Neural cell (in vitro differentiated cells): ENCODE data around the gene CCDC148. TPM values are rescaled to one million over a fixed set of nuclear protein-coding genes. Genes with fewer than 3 reads are reported as not detected.
"Not testable (repeated sequence)": the region's sequence is repeated elsewhere in the genome, so short reads cannot be mapped to it uniquely, and the experiment has no call there.

ENCODE experiments used
- H2AFZ ChIP-seq: fragments of 200-600, 300-800 bp; sonication (generic), shearing (Covaris generic); 2 replicates; pipeline ENCODE4 v1.6.0; 2014; ENCODE audit warnings: low read depth, mild to moderate bottlenecking, antibody characterized with exemption, low read length, moderate library complexity
- H3F3A ChIP-seq: fragments of 200-600 bp; shearing (Covaris generic); 2 replicates; pipeline ENCODE4 v1.6.1; 2016; ENCODE audit warnings: mild to moderate bottlenecking, moderate library complexity, mixed read lengths, antibody characterized with exemption, low read length; ENCODE audit not compliant: insufficient read depth, poor library complexity, severe bottlenecking
- H3K27ac ChIP-seq: fragments of 200-600, 300-800 bp; sonication (generic), shearing (Covaris generic); 2 replicates; pipeline ENCODE4 v1.5.1; 2014; ENCODE audit warnings: mild to moderate bottlenecking, low read length, moderate library complexity
- H3K27me3 ChIP-seq: fragments of 300-800, 200-600 bp; sonication (generic), shearing (Covaris generic); 2 replicates; pipeline ENCODE4 v1.6.0; 2014; ENCODE audit warnings: mild to moderate bottlenecking, low read depth, low read length, moderate library complexity; ENCODE audit not compliant: insufficient read depth
- H3K36me3 ChIP-seq: fragments of 300-800, 200-600 bp; sonication (generic), shearing (Covaris generic); 2 replicates; pipeline ENCODE4 v1.5.1; 2014; ENCODE audit warnings: mild to moderate bottlenecking, antibody characterized with exemption, low read length, moderate library complexity; ENCODE audit not compliant: insufficient read depth
- H3K4me2 ChIP-seq: fragments of 300-800, 200-600 bp; sonication (generic), shearing (Covaris generic); 2 replicates; pipeline ENCODE4 v1.6.0; 2014; ENCODE audit warnings: mild to moderate bottlenecking, low read length
- H3K4me3 ChIP-seq: fragments of 300-800, 200-600 bp; sonication (generic), shearing (Covaris generic); 2 replicates; pipeline ENCODE4 v1.5.1; 2014; ENCODE audit warnings: mild to moderate bottlenecking, low read length, moderate library complexity
- H3K79me2 ChIP-seq: fragments of 200-600 bp; shearing (Covaris generic); replicated peaks from 2 replicates; pipeline ENCODE4 v1.6.0; 2014; ENCODE audit warnings: mild to moderate bottlenecking, low read length, moderate library complexity; ENCODE audit not compliant: insufficient read depth
- H3K9ac ChIP-seq: fragments of 300-800, 200-600 bp; sonication (generic), shearing (Covaris generic); 2 replicates; pipeline ENCODE4 v1.6.1; 2016; ENCODE audit warnings: mild to moderate bottlenecking, low read length, mixed read lengths
- H3K9me2 ChIP-seq: fragments of 200-600 bp; shearing (Covaris generic); 2 replicates; pipeline ENCODE4 v1.6.1; 2016; ENCODE audit warnings: mild to moderate bottlenecking, low read length, mixed read lengths; ENCODE audit not compliant: insufficient read depth
- H3K9me3 ChIP-seq: fragments of 200-600, 300-800 bp; sonication (generic), shearing (Covaris generic); 2 replicates; pipeline ENCODE4 v1.6.1; 2016; ENCODE audit warnings: mild to moderate bottlenecking, mixed run types, low read length, moderate library complexity, mixed read lengths
- H4K20me1 ChIP-seq: fragments of 200-600 bp; shearing (Covaris generic); 2 replicates; pipeline ENCODE4 v1.6.1; 2016; ENCODE audit warnings: mild to moderate bottlenecking, mixed run types; ENCODE audit not compliant: insufficient read depth
- CTCF ChIP-seq: fragments of 450-650 bp; IDR thresholded peaks from 2 replicates; pipeline ENCODE4 v1.5.1; 2014; ENCODE audit warnings: antibody characterized with exemption, mild to moderate bottlenecking, moderate library complexity; ENCODE audit not compliant: poor library complexity, severe bottlenecking
- EP300 ChIP-seq: fragments of 450-650 bp; conservative IDR thresholded peaks from 2 replicates; pipeline ENCODE4 v1.6.1; 2014; ENCODE audit warnings: antibody characterized with exemption, mild to moderate bottlenecking, moderate library complexity; ENCODE audit not compliant: poor library complexity, severe bottlenecking
- EZH2 ChIP-seq: fragments of 200-600, 300-800 bp; shearing (Covaris generic), sonication (generic); IDR thresholded peaks from 2 replicates; pipeline ENCODE4 v1.6.1; 2014; ENCODE audit warnings: antibody characterized with exemption, low read length, borderline replicate concordance, mild to moderate bottlenecking; ENCODE audit not compliant: insufficient read depth, poor library complexity, severe bottlenecking
- MXI1 ChIP-seq: fragments of 450-650 bp; conservative IDR thresholded peaks from 2 replicates; pipeline ENCODE4 v1.6.1; 2014; ENCODE audit warnings: antibody characterized with exemption, mild to moderate bottlenecking; ENCODE audit not compliant: poor library complexity, severe bottlenecking
- POLR2AphosphoS5 ChIP-seq: IDR thresholded peaks from 2 replicates; pipeline ENCODE4 v1.6.1; 2012
- RAD21 ChIP-seq: fragments of 450-650 bp; conservative IDR thresholded peaks from 2 replicates; pipeline ENCODE4 v1.6.1; 2014; ENCODE audit warnings: antibody characterized with exemption, mild to moderate bottlenecking, moderate library complexity
- REST ChIP-seq: IDR thresholded peaks from 2 replicates; pipeline ENCODE4 v1.6.1; 2012; ENCODE audit warnings: borderline replicate concordance
- SMC3 ChIP-seq: fragments of 450-650 bp; conservative IDR thresholded peaks from 2 replicates; pipeline ENCODE4 v1.6.1; 2014; ENCODE audit warnings: antibody characterized with exemption, mild to moderate bottlenecking, moderate library complexity; ENCODE audit not compliant: poor library complexity
- TAF1 ChIP-seq: IDR thresholded peaks from 2 replicates; pipeline ENCODE4 v1.6.1; 2012; ENCODE audit warnings: low read depth
- polyA plus RNA-seq: library from polyadenylated mRNA; depleted of rRNA; stranded (reverse); fragments of >200 nt; gene quantifications from 2 replicates; pipeline ENCODE4 v1.2.3, GENCODE V29; 2014

CCDC148 gene
- polyA plus RNA-seq, 1 donor from 2014 or later: 1.8 TPM

GRCh38 chr2:158350751-158351465 is 105.6 kb downstream of the CCDC148 start:
- not testable (repeated sequence) for H3K36me3 ChIP-seq

GRCh38 chr2:158346032-158346431 is 110.5 kb downstream of the CCDC148 start:
- no peaks in the 10 kb centered on the region for H3K36me3 ChIP-seq
- H4K20me1 ChIP-seq: no peaks in the 10 kb centered on the region
- H3K9ac ChIP-seq: no peak overlapping the region
- no peaks in the 10 kb centered on the region for H3F3A ChIP-seq
- no peaks in the 10 kb centered on the region for H3K9me2 ChIP-seq
- no peak overlapping the region for H3K4me3 ChIP-seq
- no peaks in the 10 kb centered on the region for H3K79me2 ChIP-seq
- no peak overlapping the region for H3K4me2 ChIP-seq
- no peaks in the 10 kb centered on the region for H3K9me3 ChIP-seq
- H3K27ac ChIP-seq: no peak overlapping the region
- H2AFZ ChIP-seq: no peak overlapping the region
- TF ChIP-seq RAD21 (no peak), POLR2AphosphoS5 (no peak)
- no peaks in the 10 kb centered on the region for H3K27me3 ChIP-seq

More at GRCh38 chr2:158350751-158351465, 105.6 kb downstream of the CCDC148 start:
- H3K9ac ChIP-seq, H4K20me1 ChIP-seq, H3F3A ChIP-seq, H3K9me2 ChIP-seq, H2AFZ ChIP-seq, H3K27me3 ChIP-seq, H3K79me2 ChIP-seq, H3K4me3 ChIP-seq, H3K9me3 ChIP-seq, H3K27ac ChIP-seq, H3K4me2 ChIP-seq: not testable (repeated sequence)

- Histone ChIP-seq H3K36me3 (no peaks in the 10 kb centered on the region), H2AFZ (no peak overlapping the region), H3K9me2 (no peaks in the 10 kb centered on the region), H3K4me2 (no peak overlapping the region), H3K27me3 (no peaks in the 10 kb centered on the region), H3K4me3 (no peak overlapping the region), H3K9ac (no peak overlapping the region), H3F3A (no peaks in the 10 kb centered on the region), H3K27ac (no peak overlapping the region), H3K9me3 (no peaks in the 10 kb centered on the region), H4K20me1 (no peaks in the 10 kb centered on the region), H3K79me2 (no peaks in the 10 kb centered on the region)
- no peak for TF ChIP-seq REST
Observed at GRCh38 chr2:158339513-158339912, 117.0 kb downstream of the CCDC148 start.

- H3K36me3 ChIP-seq: no peaks in the 10 kb centered on the region
- no peaks in the 10 kb centered on the region for H3K9me3 ChIP-seq
- H3F3A ChIP-seq: no peaks in the 10 kb centered on the region
- no peak overlapping the region for H3K9ac ChIP-seq
- no peak overlapping the region for H3K4me2 ChIP-seq
- H3K4me3 ChIP-seq: no peak overlapping the region
- no peak overlapping the region for H3K27ac ChIP-seq
- H3K79me2 ChIP-seq: no peaks in the 10 kb centered on the region
- no peak for TF ChIP-seq EP300
- TF ChIP-seq TAF1: no peak
- TF ChIP-seq EZH2: no peak
- TF ChIP-seq MXI1: no peak
- no peak for TF ChIP-seq SMC3
- TF ChIP-seq RAD21: no peak
- no peak for TF ChIP-seq REST
- TF ChIP-seq CTCF: no peak
- TF ChIP-seq POLR2AphosphoS5: no peak
- H4K20me1 ChIP-seq: no peaks in the 10 kb centered on the region
- no peaks in the 10 kb centered on the region for H3K9me2 ChIP-seq
- no peaks in the 10 kb centered on the region for H3K27me3 ChIP-seq
- no peak overlapping the region for H2AFZ ChIP-seq
Observed at GRCh38 chr2:158337018-158337417, 119.5 kb downstream of the CCDC148 start.
